ENCODE results near the gene GABRA5.

- TF ChIP-seq EP300 (IDR thresholded peaks at IDR 0.05) (no peak), CTCF (IDR thresholded peaks at IDR 0.05) (no peak), POLR2AphosphoS5 (IDR thresholded peaks at IDR 0.05) (no peak)
Observed at GRCh38 chr15:26888761-26889160, 21.9 kb downstream of the GABRA5 start.
